Natural killer cell (primary cell): ENCODE measurements around the gene PLD1. TPM values are rescaled to one million over a fixed set of nuclear protein-coding genes. Genes with fewer than 3 reads are reported as not detected.

ENCODE experiments used
- ATAC-seq, 3 donors: fragments of 150-1000 bp in 2 of 3; fragments of 200-7000 bp in 1 of 3; cut with Tn5 transposase; 1 replicate in 1 of 3; 2 replicates in 2 of 3; pipeline ENCODE4 v1.10.0; 2021; ENCODE audit warnings: mild to moderate bottlenecking in 2 of 3, moderate library complexity in 2 of 3
- DNase-seq, 2 donors: peaks; one replicate each; pipeline versions ENCODE4 v3.0.0 to v3.0.0-alpha.2; 2013 to 2021; ENCODE audit warnings: mixed read lengths in 1 of 2
- H3K27ac ChIP-seq: one replicate; pipeline ENCODE4 v1.5.1; 2013; ENCODE audit warnings: mild to moderate bottlenecking, low read length
- H3K27me3 ChIP-seq: one replicate; pipeline ENCODE4 v1.6.1; 2013; ENCODE audit warnings: low read length; ENCODE audit not compliant: control insufficient read depth, insufficient read depth
- H3K36me3 ChIP-seq: one replicate; pipeline ENCODE4 v1.6.1; 2013; ENCODE audit warnings: low read length; ENCODE audit not compliant: control insufficient read depth, insufficient read depth
- H3K4me1 ChIP-seq: one replicate; pipeline ENCODE4 v1.6.1; 2013; ENCODE audit warnings: low read length; ENCODE audit not compliant: control insufficient read depth, insufficient read depth
- H3K4me3 ChIP-seq: one replicate; pipeline ENCODE4 v1.5.1; 2013; ENCODE audit warnings: low read length
- H3K9me3 ChIP-seq: one replicate; pipeline ENCODE4 v1.6.1; 2013; ENCODE audit warnings: low read length; ENCODE audit not compliant: control insufficient read depth, insufficient read depth
- H3K27ac Mint-ChIP-seq, 2 donors: one replicate each; pipeline ENCODE4 v1.8.0; 2022; ENCODE audit warnings: mild to moderate bottlenecking in 2 of 2, mixed read lengths in 2 of 2, moderate library complexity in 1 of 2
- H3K27me3 Mint-ChIP-seq, 2 donors: one replicate each; pipeline ENCODE4 v1.8.0; 2022; ENCODE audit warnings: low read depth in 2 of 2, mixed read lengths in 2 of 2
- H3K36me3 Mint-ChIP-seq: one replicate; pipeline ENCODE4 v1.8.0; 2022; ENCODE audit warnings: mixed read lengths
- H3K4me1 Mint-ChIP-seq, 2 donors: one replicate each; pipeline ENCODE4 v1.8.0; 2022; ENCODE audit warnings: mixed read lengths in 2 of 2
- H3K4me3 Mint-ChIP-seq: one replicate; pipeline ENCODE4 v1.8.0; 2022; ENCODE audit warnings: mild to moderate bottlenecking, moderate library complexity, mixed read lengths
- H3K9me3 Mint-ChIP-seq, 2 donors: one replicate each; pipeline ENCODE4 v1.8.0; 2022; ENCODE audit warnings: mixed read lengths in 2 of 2
- WGBS: methylation state at CpG from one replicate; pipeline ENCODE4 v1.1.7; 2013; ENCODE audit warnings: missing lambda C conversion rate; ENCODE audit not compliant: insufficient coverage; 5-methylcytosine and 5-hydroxymethylcytosine counted together
- intact Hi-C: fragments of 100-400 bp; cut with micrococcal nuclease; formaldehyde crosslinking; loops from one replicate; pipeline ENCODE4 v1.14.2; 2022
- total RNA-seq, 4 donors: library from RNA; stranded (reverse); fragments of 120-200 nt in 1 of 4; gene quantifications; one replicate each; pipeline versions ENCODE4 v1.2.3 to v1.2.4, GENCODE V29; 2013 to 2022
- TF ChIP-seq, protein P1 (sequence below): fragments of 200-600 bp; IDR thresholded peaks from one replicate; pipeline ENCODE4 v1.8.0; 2022; ENCODE audit warnings: antibody characterized with exemption

PLD1 gene
- total RNA-seq, 3 donors from 2014 or later (not counting 1 experiment from before 2014, with no cell fraction given) = 13.2 to 26.3 (median 17.1) TPM

GRCh38 chr3:171829841-171830517, 19.7 kb upstream of the PLD1 start:
- Histone ChIP-seq H3K4me3 (no peak overlapping the region), H3K27me3 (no peaks in the 10 kb centered on the region), H3K9me3 (no peaks in the 10 kb centered on the region), H3K27ac (no peak overlapping the region), H3K4me1 (peaks cover 9% of the 10 kb centered on the region), H3K36me3 (no peaks in the 10 kb centered on the region)
- peak in 1 of 2 donors; percentile 22 for DNase-seq
- Mint-ChIP-seq H3K9me3 (no peaks in the 10 kb centered on the region), H3K27me3 (peaks cover 5 to 17% of the 10 kb centered on the region in 2 donors), H3K27ac (no peak overlapping the region), H3K36me3 (no peaks in the 10 kb centered on the region), H3K4me3 (no peak overlapping the region), H3K4me1 (peaks cover 17 to 19% of the 10 kb centered on the region in 2 donors)
- TF ChIP-seq, protein P1, sequence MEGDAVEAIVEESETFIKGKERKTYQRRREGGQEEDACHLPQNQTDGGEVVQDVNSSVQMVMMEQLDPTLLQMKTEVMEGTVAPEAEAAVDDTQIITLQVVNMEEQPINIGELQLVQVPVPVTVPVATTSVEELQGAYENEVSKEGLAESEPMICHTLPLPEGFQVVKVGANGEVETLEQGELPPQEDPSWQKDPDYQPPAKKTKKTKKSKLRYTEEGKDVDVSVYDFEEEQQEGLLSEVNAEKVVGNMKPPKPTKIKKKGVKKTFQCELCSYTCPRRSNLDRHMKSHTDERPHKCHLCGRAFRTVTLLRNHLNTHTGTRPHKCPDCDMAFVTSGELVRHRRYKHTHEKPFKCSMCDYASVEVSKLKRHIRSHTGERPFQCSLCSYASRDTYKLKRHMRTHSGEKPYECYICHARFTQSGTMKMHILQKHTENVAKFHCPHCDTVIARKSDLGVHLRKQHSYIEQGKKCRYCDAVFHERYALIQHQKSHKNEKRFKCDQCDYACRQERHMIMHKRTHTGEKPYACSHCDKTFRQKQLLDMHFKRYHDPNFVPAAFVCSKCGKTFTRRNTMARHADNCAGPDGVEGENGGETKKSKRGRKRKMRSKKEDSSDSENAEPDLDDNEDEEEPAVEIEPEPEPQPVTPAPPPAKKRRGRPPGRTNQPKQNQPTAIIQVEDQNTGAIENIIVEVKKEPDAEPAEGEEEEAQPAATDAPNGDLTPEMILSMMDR = peak; percentile 19
- no peak for ATAC-seq
- intact Hi-C loops = loop anchor here (10.0 kb wide), 1 partner anchor 865 kb away; no protein-coding TSS in a partner anchor
- 50% methylated on average over 6 of the region's 6 CpGs for WGBS

DNA sequence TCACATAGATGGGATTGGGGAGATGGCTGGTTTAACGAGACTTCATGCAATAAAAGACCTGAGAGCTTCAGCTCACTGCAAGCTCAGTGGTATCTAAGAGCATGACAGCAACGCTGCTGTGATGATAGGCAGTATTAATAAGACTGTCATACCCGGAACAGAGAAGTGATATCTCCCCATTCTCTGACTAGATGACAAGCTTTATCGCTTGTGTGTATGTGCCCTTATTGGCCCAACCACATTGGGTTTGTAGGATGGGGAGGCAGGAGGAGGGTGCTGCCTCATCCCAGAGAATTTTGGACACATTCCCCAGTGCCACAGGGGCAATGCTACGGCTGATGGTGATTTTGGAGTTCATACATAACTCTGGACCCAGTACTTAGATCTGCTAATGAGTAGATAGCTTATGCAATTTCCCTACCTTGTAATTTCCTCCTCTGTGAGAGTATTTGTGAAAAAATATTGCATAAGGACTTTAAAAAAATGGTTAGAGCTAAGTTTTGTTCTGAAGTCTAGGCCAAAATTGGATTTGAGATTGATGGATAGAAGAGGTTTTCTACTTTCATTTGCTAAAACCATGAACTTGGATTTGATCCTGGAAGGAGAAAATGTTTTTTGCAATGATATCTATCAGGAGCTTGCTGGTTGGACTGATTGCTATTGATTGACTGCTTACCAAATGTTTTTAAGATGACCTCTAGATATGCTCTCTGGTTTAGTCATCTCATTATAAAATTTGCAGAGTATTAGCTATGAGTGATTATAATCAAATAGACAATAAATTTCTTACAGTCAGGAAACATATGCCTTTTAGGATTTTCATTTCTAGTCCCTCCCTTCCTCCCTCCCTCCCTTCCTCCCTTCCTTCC, 18.9 kb upstream of the PLD1 start:
- intact Hi-C loops = no loop called here
- Mint-ChIP-seq H3K27me3 (peaks cover 5 to 19% of the 10 kb centered on the region in 2 donors), H3K27ac (no peak overlapping the region), H3K4me1 (peaks cover 17 to 19% of the 10 kb centered on the region in 2 donors), H3K9me3 (no peaks in the 10 kb centered on the region), H3K4me3 (no peak overlapping the region), H3K36me3 (no peaks in the 10 kb centered on the region)
- Histone ChIP-seq H3K27ac (no peak overlapping the region), H3K36me3 (no peaks in the 10 kb centered on the region), H3K27me3 (no peaks in the 10 kb centered on the region), H3K9me3 (no peaks in the 10 kb centered on the region), H3K4me1 (peaks cover 9% of the 10 kb centered on the region), H3K4me3 (no peak overlapping the region)
- DNase-seq = no peak
- ATAC-seq = peak in 1 of 3 donors; percentile 65
- TF ChIP-seq, protein P1 = no peak
- 74% methylated on average over 5 of the region's 5 CpGs for WGBS

GRCh38 chr3:171827836-171828458, 17.7 kb upstream of the PLD1 start:
- peaks cover 17 to 19% of the 10 kb centered on the region in 2 donors for H3K4me1 Mint-ChIP-seq
- DNase-seq = peak in 1 of 2 donors; percentile 8
- peak overlapping the region; percentile 69 for H3K4me3 Mint-ChIP-seq
- 23% methylated on average over 10 of the region's 10 CpGs for WGBS
- Histone ChIP-seq H3K27ac (no peak overlapping the region), H3K27me3 (no peaks in the 10 kb centered on the region), H3K9me3 (no peaks in the 10 kb centered on the region), H3K4me3 (no peak overlapping the region), H3K36me3 (no peaks in the 10 kb centered on the region), H3K4me1 (peaks cover 9% of the 10 kb centered on the region)
- H3K27me3 Mint-ChIP-seq = peaks cover 5 to 17% of the 10 kb centered on the region in 2 donors
- intact Hi-C loops = no loop called here
- H3K27ac Mint-ChIP-seq = peak overlapping the region; percentile 1 to 37
- H3K36me3 Mint-ChIP-seq = no peaks in the 10 kb centered on the region
- peak; percentile 61 to 71 (median 66) for ATAC-seq
- TF ChIP-seq, protein P1 = no peak
- no peaks in the 10 kb centered on the region for H3K9me3 Mint-ChIP-seq
